GM19351 (cell line): ENCODE results near the gene KRT13.

Source experiments
- ATAC-seq: cut with Tn5 transposase; IDR thresholded peaks from one replicate; pipeline ENCODE4 v1.9.1; 2021; ENCODE audit warnings: mild to moderate bottlenecking, moderate library complexity; ENCODE audit not compliant: unreplicated experiment

The KRT13 gene

DNA sequence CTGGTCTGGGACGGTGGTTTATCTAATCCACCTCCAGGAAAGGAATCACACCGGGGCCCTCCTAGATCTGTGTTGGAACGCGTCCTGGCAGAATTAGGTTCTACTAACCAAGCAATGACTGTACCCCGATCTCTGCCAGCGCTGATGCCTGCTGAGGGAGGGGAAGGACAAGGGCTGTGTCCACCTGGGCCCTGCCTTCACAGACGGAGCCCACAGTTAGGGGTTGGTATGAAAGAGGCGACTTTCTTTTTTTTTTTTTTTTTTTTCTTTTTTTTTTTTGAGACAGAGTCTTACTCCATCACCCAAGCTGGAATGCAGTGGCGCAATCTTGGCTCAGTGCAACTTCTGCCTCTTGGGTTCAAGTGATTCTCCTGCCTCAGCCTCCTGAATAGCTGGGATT is 32.6 kb upstream of the KRT13 start:
- ATAC-seq: no peak

- no peak for ATAC-seq
Measured at GRCh38 chr17:41537614-41537954, 32.2 kb upstream of the KRT13 start.

GRCh38 chr17:41536741-41537613 is 31.6 kb upstream of the KRT13 start:
- ATAC-seq: no peak

- ATAC-seq: no peak
Measured at GRCh38 chr17:41535764-41536481, 30.5 kb upstream of the KRT13 start.

- ATAC-seq: no peak
Measured at GRCh38 chr17:41534899-41535546, 29.6 kb upstream of the KRT13 start.

DNA sequence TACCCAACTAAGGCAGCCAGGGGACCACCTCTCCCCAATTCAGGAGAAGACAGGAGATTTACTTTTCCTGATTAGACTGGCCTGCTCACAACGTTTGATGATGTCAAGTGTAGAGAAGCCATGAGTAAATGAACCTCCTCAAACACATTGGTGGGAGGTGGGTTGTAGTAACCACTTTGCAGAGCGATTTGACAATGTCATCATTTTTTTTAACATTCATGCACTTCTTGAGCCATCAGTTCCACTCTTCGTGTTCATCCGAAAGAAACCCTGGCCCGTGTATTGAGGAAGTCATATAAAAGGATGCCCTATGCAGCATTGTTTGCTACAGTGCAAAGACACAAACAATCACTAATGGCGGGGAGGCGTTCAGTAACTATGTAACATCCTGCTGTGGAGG is 28.2 kb upstream of the KRT13 start:
- no peak for ATAC-seq

DNA sequence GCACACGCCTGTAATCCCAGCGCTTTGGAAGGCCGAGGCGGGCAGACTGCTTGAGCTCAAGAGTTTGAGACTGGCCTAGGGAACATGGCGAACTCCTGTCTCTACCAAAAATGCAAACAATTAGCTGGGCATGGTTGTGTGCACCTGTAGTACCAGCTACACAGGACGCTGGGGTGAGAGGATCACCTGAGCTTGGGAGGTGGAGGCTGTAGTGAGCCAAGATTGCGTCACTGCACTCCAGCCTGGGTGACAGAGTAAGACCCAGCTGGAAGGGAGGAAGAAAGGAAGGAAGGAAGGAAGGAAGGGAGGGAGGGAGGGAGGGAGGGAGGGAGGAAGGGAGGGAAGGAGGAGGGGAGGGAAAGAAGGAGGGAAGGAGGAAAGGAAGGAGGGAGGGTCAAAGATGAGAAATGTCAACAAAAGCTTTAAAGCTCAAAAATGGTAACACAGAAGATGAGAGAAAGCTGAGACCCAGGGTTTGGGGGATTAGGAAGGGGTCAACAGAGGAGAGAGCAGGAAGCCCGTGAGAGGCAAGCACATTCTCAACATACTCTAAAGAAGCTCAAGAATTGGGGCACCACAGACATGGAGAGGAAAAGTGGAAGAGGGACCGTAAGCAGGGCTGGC is 27.6 kb upstream of the KRT13 start:
- ATAC-seq: no peak

DNA sequence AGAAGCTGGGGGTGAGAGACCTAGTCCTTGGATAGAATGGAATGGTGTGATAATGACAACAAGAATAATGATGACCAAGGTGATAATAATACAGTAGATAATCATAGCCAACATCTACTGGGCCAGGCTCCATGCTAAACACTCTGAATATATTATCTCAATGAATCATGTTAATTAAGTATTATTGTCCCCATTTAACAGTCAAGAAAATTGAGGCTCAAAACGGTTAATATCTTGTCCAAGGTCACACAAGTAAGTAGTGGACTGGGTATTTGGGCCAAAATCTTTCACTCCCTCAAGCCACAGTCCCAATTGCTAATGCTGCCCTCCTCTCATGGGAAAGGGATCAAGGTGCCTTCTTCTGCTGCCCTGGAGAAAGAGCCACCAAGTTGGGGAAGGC is 26.6 kb upstream of the KRT13 start:
- ATAC-seq: no peak

GRCh38 chr17:41530062-41531048 is 24.9 kb upstream of the KRT13 start:
- ATAC-seq: no peak

DNA sequence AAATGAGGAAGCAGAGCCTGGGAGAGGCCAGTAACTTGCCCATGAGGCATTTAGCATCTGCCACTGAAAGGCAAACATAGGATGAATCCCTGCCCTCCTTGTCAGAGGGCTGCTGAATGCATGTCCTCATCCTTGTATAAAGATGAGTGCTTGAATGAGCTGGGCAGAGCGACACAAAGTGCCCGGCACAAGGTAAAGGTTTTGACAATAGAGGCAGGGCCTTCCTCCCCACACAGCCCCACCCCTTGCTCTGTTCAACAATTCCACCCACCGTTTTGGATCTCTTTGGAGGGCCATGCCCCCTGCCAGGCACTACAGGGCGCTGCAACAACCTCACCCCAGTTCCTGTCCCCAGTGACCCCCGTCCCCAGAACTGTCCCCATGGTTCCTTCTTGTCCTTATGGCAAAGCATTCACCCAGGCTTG is 24.1 kb upstream of the KRT13 start:
- ATAC-seq: no peak

- no peak for ATAC-seq
Measured at GRCh38 chr17:41528959-41529353, 23.5 kb upstream of the KRT13 start.

DNA sequence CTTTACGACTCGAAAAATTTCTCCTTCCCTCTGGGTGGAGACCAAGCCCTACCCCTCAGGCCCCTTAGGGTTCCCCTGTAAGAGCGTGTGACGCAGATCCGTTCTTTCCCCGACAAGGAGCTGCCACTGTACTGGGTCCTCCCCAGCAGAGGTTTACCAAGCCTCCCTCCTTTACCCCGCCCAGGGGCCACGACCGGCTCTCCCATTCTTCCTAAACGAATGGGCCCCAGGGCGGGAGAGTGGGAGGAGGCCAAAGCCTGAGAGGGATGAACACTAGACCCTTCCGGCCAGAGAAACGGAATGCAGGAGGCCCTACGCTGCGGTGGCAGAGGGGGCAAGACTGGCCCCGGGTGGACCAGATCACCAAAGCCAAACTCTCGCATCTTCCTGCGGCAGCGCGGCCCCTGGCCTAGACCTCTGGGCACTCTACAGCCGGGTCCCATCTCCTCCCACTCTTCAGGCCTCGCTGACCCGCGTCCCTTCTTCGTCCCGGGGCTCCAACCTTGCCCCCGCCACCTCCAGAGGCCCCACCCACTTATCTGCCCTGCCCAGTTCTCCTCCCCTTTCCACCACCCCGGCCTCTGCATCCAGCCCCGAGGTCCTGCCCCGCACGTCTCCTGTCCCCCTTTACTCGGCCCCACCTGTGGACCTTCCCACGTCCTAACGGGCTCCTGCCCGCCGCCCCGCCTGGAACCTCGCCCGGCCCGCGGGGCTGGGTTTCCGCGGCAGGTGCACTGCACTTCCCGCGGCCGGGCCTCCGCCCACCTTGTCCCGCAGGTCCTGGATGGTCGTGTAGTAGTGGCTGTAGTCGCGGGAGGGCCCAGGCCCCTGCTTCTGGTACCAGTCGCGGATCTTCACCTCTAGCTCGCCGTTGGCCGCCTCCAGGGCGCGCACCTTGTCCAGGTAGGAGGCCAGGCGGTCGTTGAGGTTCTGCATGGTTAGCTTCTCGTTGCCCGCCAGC is 21.9 kb upstream of the KRT13 start:
- no peak for ATAC-seq

DNA sequence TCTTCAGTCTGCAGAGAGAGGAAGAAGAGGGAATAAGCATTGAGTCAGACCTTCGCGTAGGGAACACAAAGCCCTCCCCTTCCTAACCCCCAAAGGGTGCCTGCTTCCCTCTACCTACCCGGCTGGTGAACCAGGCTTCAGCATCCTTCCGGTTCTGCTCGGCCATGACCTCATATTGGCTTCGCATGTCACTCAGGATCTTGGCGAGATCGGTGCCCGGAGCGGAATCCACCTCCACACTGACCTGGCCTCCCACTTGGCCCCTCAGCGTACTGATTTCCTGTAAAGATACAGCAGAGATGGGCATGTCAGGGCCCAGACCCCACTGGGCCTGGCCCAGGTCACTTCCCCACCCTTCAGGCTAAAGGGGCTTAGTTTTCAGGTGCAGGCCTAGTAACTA is 18.8 kb upstream of the KRT13 start:
- ATAC-seq: no peak

DNA sequence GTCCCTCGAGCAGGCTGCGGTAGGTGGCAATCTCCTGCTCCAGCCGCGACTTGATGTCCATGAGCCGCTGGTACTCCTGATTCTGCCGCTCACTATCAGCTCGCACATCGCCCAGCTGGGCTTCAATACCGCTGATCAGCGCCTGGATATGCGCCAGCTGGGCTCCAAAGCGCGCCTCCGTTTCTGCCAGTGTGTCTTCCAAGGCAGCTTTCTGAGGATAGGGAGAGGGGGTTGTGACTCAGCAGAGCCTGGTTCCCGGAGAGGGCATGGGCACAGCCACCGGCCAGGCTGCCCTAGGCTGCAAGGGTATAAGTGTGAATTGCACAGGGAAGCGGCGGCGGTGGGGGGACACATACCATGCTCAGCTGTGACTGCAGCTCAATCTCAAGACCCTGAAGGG is 18.4 kb upstream of the KRT13 start:
- no peak for ATAC-seq

GRCh38 chr17:41523225-41523593 is 17.8 kb upstream of the KRT13 start:
- ATAC-seq: no peak

- ATAC-seq: no peak
Measured at GRCh38 chr17:41522301-41523224, 17.2 kb upstream of the KRT13 start.

DNA sequence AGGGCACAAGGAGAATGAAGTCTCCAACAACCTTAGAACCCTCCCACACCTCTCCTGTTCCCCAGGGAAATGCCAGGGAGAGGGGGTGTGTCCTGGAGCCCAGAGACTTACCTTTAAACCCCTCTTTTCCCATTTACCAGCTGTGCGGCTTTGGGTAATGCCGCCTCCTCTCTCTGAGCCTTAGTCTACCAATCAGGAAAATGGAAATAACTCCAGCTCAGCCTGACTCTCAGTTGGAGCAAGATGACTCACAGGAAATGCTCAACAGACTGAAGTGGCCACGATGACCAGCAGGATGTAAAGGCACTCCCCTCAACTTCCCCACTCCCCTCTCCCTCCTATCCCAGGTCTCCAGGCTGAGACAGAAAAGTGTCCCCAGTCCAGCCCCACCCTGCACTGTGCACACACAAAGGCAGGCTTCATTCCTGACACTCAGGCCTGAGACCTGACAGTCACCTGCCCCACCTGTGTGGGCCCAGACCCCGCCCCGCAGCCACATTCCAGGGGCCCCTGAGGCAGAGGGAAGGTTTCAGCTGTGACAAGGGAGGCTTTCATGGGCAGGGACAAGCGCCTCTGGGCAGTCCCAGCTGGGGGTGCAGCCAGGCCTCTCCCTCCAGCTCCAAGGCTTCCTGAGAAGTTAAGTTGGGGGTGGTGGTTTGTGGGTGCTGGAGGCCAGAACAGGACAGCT is 16.3 kb upstream of the KRT13 start:
- ATAC-seq: no peak
